ENCODE results near the gene MARVELD1.

The MARVELD1 gene

DNA sequence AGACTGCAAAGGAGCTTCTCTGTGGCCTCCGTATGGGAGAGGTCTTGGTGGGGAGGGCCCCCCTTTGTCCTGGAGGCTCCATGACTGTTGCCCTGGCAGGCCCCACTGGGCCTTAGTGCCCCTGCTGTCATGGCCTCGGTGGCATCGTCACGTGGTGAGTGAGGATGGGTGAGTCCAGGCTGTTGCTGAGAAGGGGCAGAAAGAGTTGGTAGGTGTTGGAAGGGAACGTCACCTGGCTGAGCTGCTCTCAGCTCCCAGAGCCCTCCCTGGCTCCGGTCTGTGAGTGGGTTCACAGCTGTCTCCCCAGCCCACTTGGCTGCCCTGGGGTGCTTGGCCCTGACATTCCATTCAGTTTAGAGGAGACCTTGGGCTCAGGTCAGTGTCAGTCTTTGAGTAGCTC, 42.2 kb downstream of the MARVELD1 start:
- no peak overlapping the region for H3K4me3 ChIP-seq (replicated peaks; ENCODE audit: low read depth, low read length)
- DNase-seq (ENCODE audit: extremely low read depth, low read depth) = no peak
- TF ChIP-seq, protein P1, sequence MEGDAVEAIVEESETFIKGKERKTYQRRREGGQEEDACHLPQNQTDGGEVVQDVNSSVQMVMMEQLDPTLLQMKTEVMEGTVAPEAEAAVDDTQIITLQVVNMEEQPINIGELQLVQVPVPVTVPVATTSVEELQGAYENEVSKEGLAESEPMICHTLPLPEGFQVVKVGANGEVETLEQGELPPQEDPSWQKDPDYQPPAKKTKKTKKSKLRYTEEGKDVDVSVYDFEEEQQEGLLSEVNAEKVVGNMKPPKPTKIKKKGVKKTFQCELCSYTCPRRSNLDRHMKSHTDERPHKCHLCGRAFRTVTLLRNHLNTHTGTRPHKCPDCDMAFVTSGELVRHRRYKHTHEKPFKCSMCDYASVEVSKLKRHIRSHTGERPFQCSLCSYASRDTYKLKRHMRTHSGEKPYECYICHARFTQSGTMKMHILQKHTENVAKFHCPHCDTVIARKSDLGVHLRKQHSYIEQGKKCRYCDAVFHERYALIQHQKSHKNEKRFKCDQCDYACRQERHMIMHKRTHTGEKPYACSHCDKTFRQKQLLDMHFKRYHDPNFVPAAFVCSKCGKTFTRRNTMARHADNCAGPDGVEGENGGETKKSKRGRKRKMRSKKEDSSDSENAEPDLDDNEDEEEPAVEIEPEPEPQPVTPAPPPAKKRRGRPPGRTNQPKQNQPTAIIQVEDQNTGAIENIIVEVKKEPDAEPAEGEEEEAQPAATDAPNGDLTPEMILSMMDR (IDR thresholded peaks at IDR 0.05; ENCODE audit: low read depth, low read length, missing control alignments) = no peak

DNA sequence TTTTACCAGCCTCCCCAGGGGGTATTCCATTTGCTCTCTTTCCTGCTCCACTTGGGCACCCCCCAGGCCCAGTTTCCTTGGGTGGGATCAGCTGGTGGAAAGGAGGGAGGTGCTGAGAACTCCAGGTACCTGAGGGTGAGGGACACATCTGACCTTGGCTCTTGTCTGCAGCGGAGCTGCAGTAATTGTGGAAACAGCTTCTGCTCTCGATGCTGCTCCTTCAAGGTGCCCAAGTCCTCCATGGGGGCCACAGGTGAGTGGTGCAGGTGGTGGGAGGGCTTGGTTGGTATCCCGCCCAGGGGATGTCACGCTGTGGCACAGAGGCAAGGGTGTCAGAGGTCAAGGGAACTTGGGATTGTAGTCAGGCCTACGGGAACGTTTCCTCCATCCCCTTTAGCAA, 43.9 kb downstream of the MARVELD1 start:
- TF ChIP-seq, protein P1 (IDR thresholded peaks at IDR 0.05; ENCODE audit: low read depth, low read length, missing control alignments) = no peak
- DNase-seq (ENCODE audit: extremely low read depth, low read depth) = no peak
- no peak overlapping the region for H3K4me3 ChIP-seq (replicated peaks; ENCODE audit: low read depth, low read length)

DNA sequence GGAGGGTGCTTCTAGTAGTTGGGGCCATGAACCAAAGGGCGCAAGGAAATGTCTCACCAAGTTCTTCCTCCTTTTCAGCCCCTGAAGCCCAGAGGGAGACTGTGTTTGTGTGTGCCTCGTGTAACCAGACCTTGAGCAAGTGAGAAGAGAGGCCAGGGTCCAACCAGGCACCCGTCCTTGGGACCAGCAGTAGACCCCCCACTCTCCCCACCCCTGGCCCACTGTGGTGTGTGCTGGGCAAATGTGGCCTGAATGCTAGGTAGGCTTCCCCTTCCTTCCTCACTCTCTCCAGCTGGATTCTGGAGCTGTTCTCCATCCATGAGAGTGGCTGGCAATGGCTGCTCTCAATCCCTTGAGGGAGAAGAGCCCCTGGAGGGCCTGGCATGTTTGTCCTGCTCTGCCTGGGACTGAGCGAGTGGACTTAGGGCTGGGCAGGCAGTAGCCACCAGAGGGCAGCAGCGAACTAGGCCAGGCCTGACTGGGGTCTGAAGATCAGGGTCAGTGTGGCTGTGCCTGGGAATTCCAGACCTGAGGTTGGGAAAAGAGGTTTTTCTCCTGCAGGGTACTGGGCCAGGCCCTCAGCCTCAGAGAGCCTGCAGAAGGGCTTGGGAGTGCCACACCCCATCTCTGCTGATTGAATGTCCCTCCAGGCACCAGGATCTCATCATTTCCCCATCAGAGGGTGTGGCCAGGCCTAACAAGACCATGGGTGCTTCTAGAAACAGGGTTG, 45.8 kb downstream of the MARVELD1 start:
- DNase-seq (ENCODE audit: extremely low read depth, low read depth) = peak; percentile 32
- TF ChIP-seq, protein P1 (IDR thresholded peaks at IDR 0.05; ENCODE audit: low read depth, low read length, missing control alignments) = peak; percentile 97
- no peak overlapping the region for H3K4me3 ChIP-seq (replicated peaks; ENCODE audit: low read depth, low read length)

DNA sequence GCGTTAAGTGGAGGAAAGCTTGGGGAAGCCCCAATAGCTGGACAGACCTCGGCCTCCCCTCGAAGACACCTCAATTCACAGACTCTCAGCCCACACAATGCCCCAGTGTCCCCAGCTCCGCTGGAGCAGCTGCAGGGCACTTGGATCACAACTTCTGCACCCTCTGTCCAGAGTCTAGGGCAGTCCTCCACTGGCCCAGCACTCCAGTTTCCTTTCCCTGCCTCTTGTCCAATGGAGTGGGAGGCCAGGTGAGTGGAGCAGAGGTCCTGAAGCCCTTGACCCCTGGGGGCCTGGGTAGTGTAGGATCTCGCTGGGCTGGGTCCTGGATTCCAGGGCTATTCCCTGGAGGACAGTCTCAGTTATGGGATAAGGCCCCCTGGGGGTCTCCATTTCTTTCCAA, 46.4 kb downstream of the MARVELD1 start:
- no peak overlapping the region for H3K4me3 ChIP-seq (replicated peaks; ENCODE audit: low read depth, low read length)
- TF ChIP-seq, protein P1 (IDR thresholded peaks at IDR 0.05; ENCODE audit: low read depth, low read length, missing control alignments) = no peak
- no peak for DNase-seq (ENCODE audit: extremely low read depth, low read depth)

DNA sequence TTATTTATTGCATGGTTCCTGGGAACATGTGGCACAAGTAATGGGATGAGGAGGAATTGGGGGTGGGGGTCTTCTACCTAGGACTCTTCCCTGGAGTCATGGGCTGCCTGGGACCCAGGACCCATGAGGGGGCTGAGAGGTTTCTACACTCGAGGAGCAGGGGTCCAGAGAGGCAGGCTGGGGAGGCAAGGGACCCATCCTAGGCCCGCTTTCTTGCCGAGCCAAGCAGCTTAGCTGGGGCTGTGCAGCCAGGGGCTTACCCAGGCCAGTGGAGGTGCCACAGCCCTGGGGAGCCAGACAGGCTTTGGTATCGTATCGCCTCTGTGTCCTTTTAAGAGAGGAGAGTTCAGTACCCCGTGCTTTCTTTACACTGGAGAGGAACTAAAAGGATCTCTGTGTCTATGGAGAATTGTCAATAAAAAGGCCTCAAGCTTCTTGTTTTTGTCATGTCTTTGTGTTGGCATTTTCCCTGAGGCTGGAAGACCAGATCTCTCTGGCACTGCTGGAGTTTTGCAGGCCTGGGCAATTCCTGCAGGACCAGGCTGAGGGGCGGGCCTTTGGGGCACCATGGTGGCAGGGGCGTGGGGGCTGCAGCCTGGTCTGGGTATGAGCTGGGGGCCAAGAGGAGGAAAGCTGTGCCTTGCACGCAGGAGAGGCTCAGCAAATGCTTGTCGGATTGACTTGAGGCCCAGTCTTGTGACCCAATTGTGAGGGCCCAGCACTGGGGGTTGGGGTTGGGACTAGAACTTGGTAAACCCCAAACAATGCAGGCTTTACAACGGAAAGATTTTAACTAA, 47.1 kb downstream of the MARVELD1 start:
- TF ChIP-seq, protein P1 (IDR thresholded peaks at IDR 0.05; ENCODE audit: low read depth, low read length, missing control alignments) = no peak
- DNase-seq (ENCODE audit: extremely low read depth, low read depth) = no peak

DNA sequence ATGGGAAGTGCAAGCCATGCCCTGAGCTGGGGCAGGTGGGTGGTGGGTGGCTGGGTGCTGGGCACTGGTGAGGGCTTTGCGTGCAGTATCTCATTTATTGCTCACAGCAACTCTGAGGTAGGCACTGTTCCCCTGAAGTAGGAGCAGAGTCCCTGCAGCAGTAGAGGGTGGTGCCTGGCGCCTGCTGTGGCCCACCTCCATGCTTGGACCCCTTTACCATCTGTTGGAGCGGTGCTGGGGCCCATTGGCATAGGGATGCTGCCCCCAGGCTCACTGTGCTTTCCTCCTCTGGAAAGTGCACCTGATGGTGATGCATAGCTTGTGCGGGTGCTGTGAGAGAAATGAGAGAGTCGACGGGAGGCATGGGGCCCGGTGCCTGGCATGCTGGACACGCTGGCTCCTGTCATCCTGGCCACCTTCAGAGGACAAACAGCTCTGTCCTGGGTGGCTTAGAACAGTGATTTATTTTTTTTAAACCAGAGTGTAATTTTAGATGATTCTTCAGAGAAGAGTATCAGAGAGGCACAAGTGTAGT, 47.9 kb downstream of the MARVELD1 start:
- DNase-seq (ENCODE audit: extremely low read depth, low read depth) = no peak
- TF ChIP-seq, protein P1 (IDR thresholded peaks at IDR 0.05; ENCODE audit: low read depth, low read length, missing control alignments) = no peak
- no peak overlapping the region for H3K4me3 ChIP-seq (replicated peaks; ENCODE audit: low read depth, low read length)

More for the DNA sequence above, 47.1 kb downstream of the MARVELD1 start:
- no peak overlapping the region for H3K4me3 ChIP-seq (replicated peaks; ENCODE audit: low read depth, low read length)
